ENCODE data around the gene GPR137B.

Gene GPR137B

GRCh38 chr1:236149696-236150228 is 7.4 kb downstream of the GPR137B start:
- Histone ChIP-seq H2AFZ (ENCODE audit: low read depth, low read length, severe bottlenecking) (no peak overlapping the region), H3K9me2 (replicated peaks; ENCODE audit: insufficient read depth, low read length) (no peaks in the 10 kb centered on the region), H3K9me3 (ENCODE audit: insufficient read depth, low read length) (no peaks in the 10 kb centered on the region), H3K36me3 (ENCODE audit: low read length) (no peaks in the 10 kb centered on the region), H3F3A (ENCODE audit: insufficient read depth) (no peaks in the 10 kb centered on the region), H3K79me2 (ENCODE audit: insufficient read depth, low read length) (no peaks in the 10 kb centered on the region), H4K20me1 (ENCODE audit: low read depth, low read length) (no peaks in the 10 kb centered on the region; the same call in 1 of the 2 replicates), H3K4me2 (ENCODE audit: low read depth, low read length, poor library complexity, severe bottlenecking) (no peak overlapping the region), H3K4me3 (ENCODE audit: insufficient read depth, low read length, poor library complexity, severe bottlenecking) (no peak overlapping the region), H3K9ac (ENCODE audit: low read length) (no peak overlapping the region), H3K27ac (ENCODE audit: low read depth, low read length) (no peak overlapping the region), H3K27me3 (ENCODE audit: low read length) (no peaks in the 10 kb centered on the region)
- TF ChIP-seq EZH2phosphoT487 (conservative IDR thresholded peaks at IDR 0.05; ENCODE audit: low read length), result no peak

DNA sequence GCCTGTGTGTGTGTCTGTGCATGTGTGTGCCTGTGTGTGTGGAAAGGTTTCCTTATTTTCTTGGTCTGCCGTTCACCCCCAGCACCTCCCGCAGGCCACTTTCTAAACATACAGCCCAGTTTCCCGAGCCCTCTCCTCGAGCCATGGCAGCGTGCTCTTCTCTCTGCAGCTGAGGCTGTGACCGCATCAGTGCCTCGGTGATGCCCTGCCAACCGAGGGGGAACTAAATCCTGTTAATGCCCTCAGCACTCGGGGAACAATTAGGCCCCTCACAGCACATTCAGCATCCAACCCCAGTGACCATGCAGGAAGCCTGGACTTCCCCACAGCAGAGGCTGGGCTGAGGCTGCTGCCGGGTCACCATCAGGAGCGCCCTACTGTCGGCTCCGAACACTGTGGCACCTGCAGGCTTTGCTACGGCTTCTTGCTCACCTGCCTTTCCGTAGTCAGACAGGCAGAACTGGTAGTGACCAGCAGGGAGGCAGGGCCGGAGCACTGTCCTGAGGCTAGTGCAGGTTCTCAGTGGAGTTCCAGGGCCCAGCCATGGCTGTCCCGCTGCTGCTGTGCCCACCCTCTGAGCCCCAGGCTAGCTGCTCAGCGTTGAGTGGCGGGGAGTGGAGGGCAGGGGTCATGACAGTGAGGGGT is 8.1 kb downstream of the GPR137B start:
- Histone ChIP-seq H2AFZ (ENCODE audit: low read depth, low read length, severe bottlenecking) (no peak overlapping the region), H4K20me1 (ENCODE audit: low read depth, low read length) (no peaks in the 10 kb centered on the region; the same call in 1 of the 2 replicates), H3K9ac (ENCODE audit: low read length) (no peak overlapping the region), H3K9me3 (ENCODE audit: insufficient read depth, low read length) (no peaks in the 10 kb centered on the region), H3K27ac (ENCODE audit: low read depth, low read length) (no peak overlapping the region), H3K4me2 (ENCODE audit: low read depth, low read length, poor library complexity, severe bottlenecking) (no peak overlapping the region), H3K9me2 (replicated peaks; ENCODE audit: insufficient read depth, low read length) (no peaks in the 10 kb centered on the region), H3K27me3 (ENCODE audit: low read length) (no peaks in the 10 kb centered on the region), H3F3A (ENCODE audit: insufficient read depth) (no peaks in the 10 kb centered on the region), H3K79me2 (ENCODE audit: insufficient read depth, low read length) (no peaks in the 10 kb centered on the region), H3K36me3 (ENCODE audit: low read length) (no peaks in the 10 kb centered on the region), H3K4me3 (ENCODE audit: insufficient read depth, low read length, poor library complexity, severe bottlenecking) (no peak overlapping the region)
- TF ChIP-seq, protein P1, sequence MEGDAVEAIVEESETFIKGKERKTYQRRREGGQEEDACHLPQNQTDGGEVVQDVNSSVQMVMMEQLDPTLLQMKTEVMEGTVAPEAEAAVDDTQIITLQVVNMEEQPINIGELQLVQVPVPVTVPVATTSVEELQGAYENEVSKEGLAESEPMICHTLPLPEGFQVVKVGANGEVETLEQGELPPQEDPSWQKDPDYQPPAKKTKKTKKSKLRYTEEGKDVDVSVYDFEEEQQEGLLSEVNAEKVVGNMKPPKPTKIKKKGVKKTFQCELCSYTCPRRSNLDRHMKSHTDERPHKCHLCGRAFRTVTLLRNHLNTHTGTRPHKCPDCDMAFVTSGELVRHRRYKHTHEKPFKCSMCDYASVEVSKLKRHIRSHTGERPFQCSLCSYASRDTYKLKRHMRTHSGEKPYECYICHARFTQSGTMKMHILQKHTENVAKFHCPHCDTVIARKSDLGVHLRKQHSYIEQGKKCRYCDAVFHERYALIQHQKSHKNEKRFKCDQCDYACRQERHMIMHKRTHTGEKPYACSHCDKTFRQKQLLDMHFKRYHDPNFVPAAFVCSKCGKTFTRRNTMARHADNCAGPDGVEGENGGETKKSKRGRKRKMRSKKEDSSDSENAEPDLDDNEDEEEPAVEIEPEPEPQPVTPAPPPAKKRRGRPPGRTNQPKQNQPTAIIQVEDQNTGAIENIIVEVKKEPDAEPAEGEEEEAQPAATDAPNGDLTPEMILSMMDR (IDR thresholded peaks at IDR 0.05; ENCODE audit: insufficient read depth, low read length, poor library complexity, severe bottlenecking), result no peak

DNA sequence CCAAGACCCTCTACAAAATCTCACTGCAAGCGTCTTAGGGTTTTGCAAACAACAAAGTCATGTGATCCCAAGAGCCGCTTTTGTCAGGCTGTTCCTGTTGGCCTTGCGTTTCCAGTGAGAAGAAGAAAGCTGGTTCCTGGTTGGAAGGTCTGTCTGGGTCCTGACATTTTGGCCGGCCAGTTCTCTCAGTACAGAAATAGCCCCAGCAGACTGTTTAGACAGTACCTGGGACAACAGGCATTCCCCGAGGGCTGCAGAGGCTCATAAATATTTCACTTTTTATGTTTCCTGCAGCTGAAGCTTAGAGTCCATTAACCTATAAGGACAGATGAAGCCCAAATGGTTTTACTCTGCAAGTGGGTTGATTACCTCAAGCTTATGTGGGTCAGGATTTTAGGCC is 8.6 kb downstream of the GPR137B start:
- TF ChIP-seq EZH2phosphoT487 (conservative IDR thresholded peaks at IDR 0.05; ENCODE audit: low read length), result no peak
- H3K4me3 ChIP-seq (ENCODE audit: insufficient read depth, low read length, poor library complexity, severe bottlenecking), result no peak overlapping the region
- no peak overlapping the region for H2AFZ ChIP-seq (ENCODE audit: low read depth, low read length, severe bottlenecking)
- H3K27me3 ChIP-seq (ENCODE audit: low read length), result no peaks in the 10 kb centered on the region
- H3K9me2 ChIP-seq (replicated peaks; ENCODE audit: insufficient read depth, low read length), result no peaks in the 10 kb centered on the region
- no peak overlapping the region for H3K4me2 ChIP-seq (ENCODE audit: low read depth, low read length, poor library complexity, severe bottlenecking)
- no peaks in the 10 kb centered on the region for H3K79me2 ChIP-seq (ENCODE audit: insufficient read depth, low read length)
- no peaks in the 10 kb centered on the region for H3K9me3 ChIP-seq (ENCODE audit: insufficient read depth, low read length)
- H3F3A ChIP-seq (ENCODE audit: insufficient read depth), result no peaks in the 10 kb centered on the region
- no peaks in the 10 kb centered on the region; the same call in 1 of the 2 replicates for H4K20me1 ChIP-seq (ENCODE audit: low read depth, low read length)
- H3K27ac ChIP-seq (ENCODE audit: low read depth, low read length), result no peak overlapping the region
- no peaks in the 10 kb centered on the region for H3K36me3 ChIP-seq (ENCODE audit: low read length)
- H3K9ac ChIP-seq (ENCODE audit: low read length), result no peak overlapping the region

- TF ChIP-seq, protein P1 (IDR thresholded peaks at IDR 0.05; ENCODE audit: insufficient read depth, low read length, poor library complexity, severe bottlenecking), result no peak
- TF ChIP-seq EZH2phosphoT487 (conservative IDR thresholded peaks at IDR 0.05; ENCODE audit: low read length), result no peak
These were observed 9.5 kb downstream of the GPR137B start for GRCh38 chr1:236151739-236152424.

More at GRCh38 chr1:236151739-236152424, 9.5 kb downstream of the GPR137B start:
- no peaks in the 10 kb centered on the region; the same call in 1 of the 2 replicates for H4K20me1 ChIP-seq (ENCODE audit: low read depth, low read length)
- no peaks in the 10 kb centered on the region for H3K9me3 ChIP-seq (ENCODE audit: insufficient read depth, low read length)
- H3K27me3 ChIP-seq (ENCODE audit: low read length), result no peaks in the 10 kb centered on the region
- no peaks in the 10 kb centered on the region for H3K9me2 ChIP-seq (replicated peaks; ENCODE audit: insufficient read depth, low read length)
- no peaks in the 10 kb centered on the region for H3K36me3 ChIP-seq (ENCODE audit: low read length)
- H3K79me2 ChIP-seq (ENCODE audit: insufficient read depth, low read length), result no peaks in the 10 kb centered on the region
- H3K4me3 ChIP-seq (ENCODE audit: insufficient read depth, low read length, poor library complexity, severe bottlenecking), result no peak overlapping the region
- no peak overlapping the region for H2AFZ ChIP-seq (ENCODE audit: low read depth, low read length, severe bottlenecking)
- H3F3A ChIP-seq (ENCODE audit: insufficient read depth), result no peaks in the 10 kb centered on the region
- H3K27ac ChIP-seq (ENCODE audit: low read depth, low read length), result no peak overlapping the region
- H3K9ac ChIP-seq (ENCODE audit: low read length), result no peak overlapping the region
- no peak overlapping the region for H3K4me2 ChIP-seq (ENCODE audit: low read depth, low read length, poor library complexity, severe bottlenecking)

Measured in SU-DHL-6 (cell line).